WTC11 (cell line): Measurements from ENCODE around the gene DLG1.

ENCODE experiments used
- ATF1 ChIP-seq: sonication (generic); formaldehyde crosslinking; IDR thresholded peaks from 2 replicates; pipeline ENCODE4 v1.8.1; 2023; ENCODE audit warnings: mild to moderate bottlenecking, moderate library complexity, missing genetic modification reagents
- ATF3 ChIP-seq: sonication (generic); formaldehyde crosslinking; conservative IDR thresholded peaks from 2 replicates; pipeline ENCODE4 v1.8.1; 2022; ENCODE audit warnings: mild to moderate bottlenecking, missing genetic modification reagents
- CREB1 ChIP-seq: sonication (generic); formaldehyde crosslinking; IDR thresholded peaks from 2 replicates; pipeline ENCODE4 v1.8.0; 2023; ENCODE audit warnings: mild to moderate bottlenecking, missing genetic modification reagents
- ELF4 ChIP-seq: sonication (generic); formaldehyde crosslinking; IDR thresholded peaks from 2 replicates; pipeline ENCODE4 v1.8.1; 2022; ENCODE audit warnings: low read depth, mild to moderate bottlenecking, moderate library complexity, missing genetic modification reagents
- ETV6 ChIP-seq: sonication (generic); formaldehyde crosslinking; IDR thresholded peaks from 2 replicates; pipeline ENCODE4 v1.8.1; 2022; ENCODE audit warnings: mild to moderate bottlenecking, missing genetic modification reagents
- IRF2 ChIP-seq: sonication (generic); formaldehyde crosslinking; IDR thresholded peaks from 2 replicates; pipeline ENCODE4 v1.8.0; 2022; ENCODE audit warnings: low read depth, missing genetic modification reagents, borderline replicate concordance
- TP53 ChIP-seq: sonication (generic); formaldehyde crosslinking; IDR thresholded peaks from 2 replicates; pipeline ENCODE4 v1.8.1; 2023; ENCODE audit warnings: mild to moderate bottlenecking, missing genetic modification reagents
- ZNF232 ChIP-seq: sonication (generic); formaldehyde crosslinking; IDR thresholded peaks from 2 replicates; pipeline ENCODE4 v1.8.0; 2022; ENCODE audit warnings: mild to moderate bottlenecking, missing genetic modification reagents
- TF ChIP-seq, protein P1 (sequence below): sonication (generic); formaldehyde crosslinking; conservative IDR thresholded peaks from 2 replicates; pipeline ENCODE4 v1.8.1; 2023; ENCODE audit warnings: mild to moderate bottlenecking, low read depth, missing genetic modification reagents, moderate library complexity
- TF ChIP-seq, protein P2 (sequence below): sonication (generic); formaldehyde crosslinking; IDR thresholded peaks from 2 replicates; pipeline ENCODE4 v1.8.1; 2023; ENCODE audit warnings: mild to moderate bottlenecking, moderate library complexity, missing genetic modification reagents
- TF ChIP-seq, protein P3 (sequence below): fragments of 200-600 bp; IDR thresholded peaks from 2 replicates; pipeline ENCODE4 v1.8.0; 2022; ENCODE audit warnings: antibody characterized with exemption
- TF ChIP-seq, protein P4 (sequence below): sonication (generic); formaldehyde crosslinking; IDR thresholded peaks from 2 replicates; pipeline ENCODE4 v1.8.0; 2022; ENCODE audit warnings: mild to moderate bottlenecking, missing genetic modification reagents
- TF ChIP-seq, protein P5 (sequence below): sonication (generic); formaldehyde crosslinking; IDR thresholded peaks from 2 replicates; pipeline ENCODE4 v1.8.1; 2023; ENCODE audit warnings: mild to moderate bottlenecking, missing genetic modification reagents, moderate library complexity

GRCh38 chr3:197218210-197218609 is 80.2 kb downstream of the DLG1 start:
- TF ChIP-seq, protein P1, sequence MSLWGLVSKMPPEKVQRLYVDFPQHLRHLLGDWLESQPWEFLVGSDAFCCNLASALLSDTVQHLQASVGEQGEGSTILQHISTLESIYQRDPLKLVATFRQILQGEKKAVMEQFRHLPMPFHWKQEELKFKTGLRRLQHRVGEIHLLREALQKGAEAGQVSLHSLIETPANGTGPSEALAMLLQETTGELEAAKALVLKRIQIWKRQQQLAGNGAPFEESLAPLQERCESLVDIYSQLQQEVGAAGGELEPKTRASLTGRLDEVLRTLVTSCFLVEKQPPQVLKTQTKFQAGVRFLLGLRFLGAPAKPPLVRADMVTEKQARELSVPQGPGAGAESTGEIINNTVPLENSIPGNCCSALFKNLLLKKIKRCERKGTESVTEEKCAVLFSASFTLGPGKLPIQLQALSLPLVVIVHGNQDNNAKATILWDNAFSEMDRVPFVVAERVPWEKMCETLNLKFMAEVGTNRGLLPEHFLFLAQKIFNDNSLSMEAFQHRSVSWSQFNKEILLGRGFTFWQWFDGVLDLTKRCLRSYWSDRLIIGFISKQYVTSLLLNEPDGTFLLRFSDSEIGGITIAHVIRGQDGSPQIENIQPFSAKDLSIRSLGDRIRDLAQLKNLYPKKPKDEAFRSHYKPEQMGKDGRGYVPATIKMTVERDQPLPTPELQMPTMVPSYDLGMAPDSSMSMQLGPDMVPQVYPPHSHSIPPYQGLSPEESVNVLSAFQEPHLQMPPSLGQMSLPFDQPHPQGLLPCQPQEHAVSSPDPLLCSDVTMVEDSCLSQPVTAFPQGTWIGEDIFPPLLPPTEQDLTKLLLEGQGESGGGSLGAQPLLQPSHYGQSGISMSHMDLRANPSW (CRISPR knock-in tag) = no peak
- TF ChIP-seq ATF3 (CRISPR knock-in tag) = no peak
- TF ChIP-seq, protein P2, sequence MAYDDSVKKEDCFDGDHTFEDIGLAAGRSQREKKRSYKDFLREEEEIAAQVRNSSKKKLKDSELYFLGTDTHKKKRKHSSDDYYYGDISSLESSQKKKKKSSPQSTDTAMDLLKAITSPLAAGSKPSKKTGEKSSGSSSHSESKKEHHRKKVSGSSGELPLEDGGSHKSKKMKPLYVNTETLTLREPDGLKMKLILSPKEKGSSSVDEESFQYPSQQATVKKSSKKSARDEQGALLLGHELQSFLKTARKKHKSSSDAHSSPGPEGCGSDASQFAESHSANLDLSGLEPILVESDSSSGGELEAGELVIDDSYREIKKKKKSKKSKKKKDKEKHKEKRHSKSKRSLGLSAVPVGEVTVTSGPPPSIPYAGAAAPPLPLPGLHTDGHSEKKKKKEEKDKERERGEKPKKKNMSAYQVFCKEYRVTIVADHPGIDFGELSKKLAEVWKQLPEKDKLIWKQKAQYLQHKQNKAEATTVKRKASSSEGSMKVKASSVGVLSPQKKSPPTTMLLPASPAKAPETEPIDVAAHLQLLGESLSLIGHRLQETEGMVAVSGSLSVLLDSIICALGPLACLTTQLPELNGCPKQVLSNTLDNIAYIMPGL (CRISPR knock-in tag) = no peak
- TF ChIP-seq IRF2 (CRISPR knock-in tag) = no peak
- TF ChIP-seq, protein P3, sequence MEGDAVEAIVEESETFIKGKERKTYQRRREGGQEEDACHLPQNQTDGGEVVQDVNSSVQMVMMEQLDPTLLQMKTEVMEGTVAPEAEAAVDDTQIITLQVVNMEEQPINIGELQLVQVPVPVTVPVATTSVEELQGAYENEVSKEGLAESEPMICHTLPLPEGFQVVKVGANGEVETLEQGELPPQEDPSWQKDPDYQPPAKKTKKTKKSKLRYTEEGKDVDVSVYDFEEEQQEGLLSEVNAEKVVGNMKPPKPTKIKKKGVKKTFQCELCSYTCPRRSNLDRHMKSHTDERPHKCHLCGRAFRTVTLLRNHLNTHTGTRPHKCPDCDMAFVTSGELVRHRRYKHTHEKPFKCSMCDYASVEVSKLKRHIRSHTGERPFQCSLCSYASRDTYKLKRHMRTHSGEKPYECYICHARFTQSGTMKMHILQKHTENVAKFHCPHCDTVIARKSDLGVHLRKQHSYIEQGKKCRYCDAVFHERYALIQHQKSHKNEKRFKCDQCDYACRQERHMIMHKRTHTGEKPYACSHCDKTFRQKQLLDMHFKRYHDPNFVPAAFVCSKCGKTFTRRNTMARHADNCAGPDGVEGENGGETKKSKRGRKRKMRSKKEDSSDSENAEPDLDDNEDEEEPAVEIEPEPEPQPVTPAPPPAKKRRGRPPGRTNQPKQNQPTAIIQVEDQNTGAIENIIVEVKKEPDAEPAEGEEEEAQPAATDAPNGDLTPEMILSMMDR = no peak
- no peak for TF ChIP-seq TP53
- no peak for TF ChIP-seq CREB1 (CRISPR knock-in tag)
- TF ChIP-seq ETV6 (CRISPR knock-in tag) = no peak
- no peak for TF ChIP-seq ZNF232 (CRISPR knock-in tag)
- TF ChIP-seq ATF1 (CRISPR knock-in tag) = no peak
- TF ChIP-seq, protein P4, sequence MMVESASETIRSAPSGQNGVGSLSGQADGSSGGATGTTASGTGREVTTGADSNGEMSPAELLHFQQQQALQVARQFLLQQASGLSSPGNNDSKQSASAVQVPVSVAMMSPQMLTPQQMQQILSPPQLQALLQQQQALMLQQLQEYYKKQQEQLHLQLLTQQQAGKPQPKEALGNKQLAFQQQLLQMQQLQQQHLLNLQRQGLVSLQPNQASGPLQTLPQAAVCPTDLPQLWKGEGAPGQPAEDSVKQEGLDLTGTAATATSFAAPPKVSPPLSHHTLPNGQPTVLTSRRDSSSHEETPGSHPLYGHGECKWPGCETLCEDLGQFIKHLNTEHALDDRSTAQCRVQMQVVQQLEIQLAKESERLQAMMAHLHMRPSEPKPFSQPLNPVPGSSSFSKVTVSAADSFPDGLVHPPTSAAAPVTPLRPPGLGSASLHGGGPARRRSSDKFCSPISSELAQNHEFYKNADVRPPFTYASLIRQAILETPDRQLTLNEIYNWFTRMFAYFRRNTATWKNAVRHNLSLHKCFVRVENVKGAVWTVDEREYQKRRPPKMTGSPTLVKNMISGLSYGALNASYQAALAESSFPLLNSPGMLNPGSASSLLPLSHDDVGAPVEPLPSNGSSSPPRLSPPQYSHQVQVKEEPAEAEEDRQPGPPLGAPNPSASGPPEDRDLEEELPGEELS = no peak
- TF ChIP-seq, protein P5, sequence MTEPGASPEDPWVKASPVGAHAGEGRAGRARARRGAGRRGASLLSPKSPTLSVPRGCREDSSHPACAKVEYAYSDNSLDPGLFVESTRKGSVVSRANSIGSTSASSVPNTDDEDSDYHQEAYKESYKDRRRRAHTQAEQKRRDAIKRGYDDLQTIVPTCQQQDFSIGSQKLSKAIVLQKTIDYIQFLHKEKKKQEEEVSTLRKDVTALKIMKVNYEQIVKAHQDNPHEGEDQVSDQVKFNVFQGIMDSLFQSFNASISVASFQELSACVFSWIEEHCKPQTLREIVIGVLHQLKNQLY = no peak
- TF ChIP-seq ELF4 (CRISPR knock-in tag) = no peak
